Neural cell (in vitro differentiated cells): ENCODE data around the gene DUS2. TPM values are rescaled to one million over a fixed set of nuclear protein-coding genes. Genes with fewer than 3 reads are reported as not detected.

Experiments
- H2AFZ ChIP-seq: fragments of 200-600, 300-800 bp; sonication (generic), shearing (Covaris generic); 2 replicates; pipeline ENCODE4 v1.6.0; 2014; ENCODE audit warnings: low read depth, mild to moderate bottlenecking, antibody characterized with exemption, low read length, moderate library complexity
- H3F3A ChIP-seq: fragments of 200-600 bp; shearing (Covaris generic); 2 replicates; pipeline ENCODE4 v1.6.1; 2016; ENCODE audit warnings: mild to moderate bottlenecking, moderate library complexity, mixed read lengths, antibody characterized with exemption, low read length; ENCODE audit not compliant: insufficient read depth, poor library complexity, severe bottlenecking
- H3K27ac ChIP-seq: fragments of 200-600, 300-800 bp; sonication (generic), shearing (Covaris generic); 2 replicates; pipeline ENCODE4 v1.5.1; 2014; ENCODE audit warnings: mild to moderate bottlenecking, low read length, moderate library complexity
- H3K27me3 ChIP-seq: fragments of 300-800, 200-600 bp; sonication (generic), shearing (Covaris generic); 2 replicates; pipeline ENCODE4 v1.6.0; 2014; ENCODE audit warnings: mild to moderate bottlenecking, low read depth, low read length, moderate library complexity; ENCODE audit not compliant: insufficient read depth
- H3K36me3 ChIP-seq: fragments of 300-800, 200-600 bp; sonication (generic), shearing (Covaris generic); 2 replicates; pipeline ENCODE4 v1.5.1; 2014; ENCODE audit warnings: mild to moderate bottlenecking, antibody characterized with exemption, low read length, moderate library complexity; ENCODE audit not compliant: insufficient read depth
- H3K4me2 ChIP-seq: fragments of 300-800, 200-600 bp; sonication (generic), shearing (Covaris generic); 2 replicates; pipeline ENCODE4 v1.6.0; 2014; ENCODE audit warnings: mild to moderate bottlenecking, low read length
- H3K4me3 ChIP-seq: fragments of 300-800, 200-600 bp; sonication (generic), shearing (Covaris generic); 2 replicates; pipeline ENCODE4 v1.5.1; 2014; ENCODE audit warnings: mild to moderate bottlenecking, low read length, moderate library complexity
- H3K79me2 ChIP-seq: fragments of 200-600 bp; shearing (Covaris generic); replicated peaks from 2 replicates; pipeline ENCODE4 v1.6.0; 2014; ENCODE audit warnings: mild to moderate bottlenecking, low read length, moderate library complexity; ENCODE audit not compliant: insufficient read depth
- H3K9ac ChIP-seq: fragments of 300-800, 200-600 bp; sonication (generic), shearing (Covaris generic); 2 replicates; pipeline ENCODE4 v1.6.1; 2016; ENCODE audit warnings: mild to moderate bottlenecking, low read length, mixed read lengths
- H3K9me2 ChIP-seq: fragments of 200-600 bp; shearing (Covaris generic); 2 replicates; pipeline ENCODE4 v1.6.1; 2016; ENCODE audit warnings: mild to moderate bottlenecking, low read length, mixed read lengths; ENCODE audit not compliant: insufficient read depth
- H3K9me3 ChIP-seq: fragments of 200-600, 300-800 bp; sonication (generic), shearing (Covaris generic); 2 replicates; pipeline ENCODE4 v1.6.1; 2016; ENCODE audit warnings: mild to moderate bottlenecking, mixed run types, low read length, moderate library complexity, mixed read lengths
- H4K20me1 ChIP-seq: fragments of 200-600 bp; shearing (Covaris generic); 2 replicates; pipeline ENCODE4 v1.6.1; 2016; ENCODE audit warnings: mild to moderate bottlenecking, mixed run types; ENCODE audit not compliant: insufficient read depth
- CTCF ChIP-seq: fragments of 450-650 bp; IDR thresholded peaks from 2 replicates; pipeline ENCODE4 v1.5.1; 2014; ENCODE audit warnings: antibody characterized with exemption, mild to moderate bottlenecking, moderate library complexity; ENCODE audit not compliant: poor library complexity, severe bottlenecking
- EP300 ChIP-seq: fragments of 450-650 bp; conservative IDR thresholded peaks from 2 replicates; pipeline ENCODE4 v1.6.1; 2014; ENCODE audit warnings: antibody characterized with exemption, mild to moderate bottlenecking, moderate library complexity; ENCODE audit not compliant: poor library complexity, severe bottlenecking
- EZH2 ChIP-seq: fragments of 200-600, 300-800 bp; shearing (Covaris generic), sonication (generic); IDR thresholded peaks from 2 replicates; pipeline ENCODE4 v1.6.1; 2014; ENCODE audit warnings: antibody characterized with exemption, low read length, borderline replicate concordance, mild to moderate bottlenecking; ENCODE audit not compliant: insufficient read depth, poor library complexity, severe bottlenecking
- MXI1 ChIP-seq: fragments of 450-650 bp; conservative IDR thresholded peaks from 2 replicates; pipeline ENCODE4 v1.6.1; 2014; ENCODE audit warnings: antibody characterized with exemption, mild to moderate bottlenecking; ENCODE audit not compliant: poor library complexity, severe bottlenecking
- POLR2AphosphoS5 ChIP-seq: IDR thresholded peaks from 2 replicates; pipeline ENCODE4 v1.6.1; 2012
- RAD21 ChIP-seq: fragments of 450-650 bp; conservative IDR thresholded peaks from 2 replicates; pipeline ENCODE4 v1.6.1; 2014; ENCODE audit warnings: antibody characterized with exemption, mild to moderate bottlenecking, moderate library complexity
- REST ChIP-seq: IDR thresholded peaks from 2 replicates; pipeline ENCODE4 v1.6.1; 2012; ENCODE audit warnings: borderline replicate concordance
- SMC3 ChIP-seq: fragments of 450-650 bp; conservative IDR thresholded peaks from 2 replicates; pipeline ENCODE4 v1.6.1; 2014; ENCODE audit warnings: antibody characterized with exemption, mild to moderate bottlenecking, moderate library complexity; ENCODE audit not compliant: poor library complexity
- TAF1 ChIP-seq: IDR thresholded peaks from 2 replicates; pipeline ENCODE4 v1.6.1; 2012; ENCODE audit warnings: low read depth
- polyA plus RNA-seq: library from polyadenylated mRNA; depleted of rRNA; stranded (reverse); fragments of >200 nt; gene quantifications from 2 replicates; pipeline ENCODE4 v1.2.3, GENCODE V29; 2014

The DUS2 gene
- polyA plus RNA-seq, 1 donor from 2014 or later: 22.4 TPM

GRCh38 chr16:67999985-68000384, 23.1 kb upstream of the DUS2 start:
- H2AFZ ChIP-seq: no peak overlapping the region
- H3K27ac ChIP-seq: no peak overlapping the region

GRCh38 chr16:68000450-68000849, 22.6 kb upstream of the DUS2 start:
- Histone ChIP-seq H3K36me3 (no peaks in the 10 kb centered on the region), H3K4me2 (no peak overlapping the region), H3K27ac (no peak overlapping the region)
- TF ChIP-seq EZH2 (no peak), MXI1 (no peak), SMC3 (no peak), TAF1 (no peak), CTCF (no peak), RAD21 (no peak), POLR2AphosphoS5 (no peak)

More at GRCh38 chr16:67999985-68000384, 23.1 kb upstream of the DUS2 start:
- no peak overlapping the region for H3K4me2 ChIP-seq
- H3F3A ChIP-seq: no peaks in the 10 kb centered on the region
- no peak overlapping the region for H3K4me3 ChIP-seq
- H3K9me3 ChIP-seq: no peaks in the 10 kb centered on the region
- TF ChIP-seq REST (no peak), POLR2AphosphoS5 (no peak), SMC3 (no peak), EZH2 (no peak), EP300 (no peak), MXI1 (no peak), TAF1 (no peak), RAD21 (no peak), CTCF (no peak)
- H3K36me3 ChIP-seq: no peaks in the 10 kb centered on the region
- no peaks in the 10 kb centered on the region for H3K9me2 ChIP-seq
- no peak overlapping the region for H3K9ac ChIP-seq
- no peaks in the 10 kb centered on the region for H3K27me3 ChIP-seq
- H3K79me2 ChIP-seq: no peaks in the 10 kb centered on the region
- no peaks in the 10 kb centered on the region for H4K20me1 ChIP-seq

More at GRCh38 chr16:68000450-68000849, 22.6 kb upstream of the DUS2 start:
- no peaks in the 10 kb centered on the region for H3K9me2 ChIP-seq
- H4K20me1 ChIP-seq: no peaks in the 10 kb centered on the region
- H3K4me3 ChIP-seq: no peak overlapping the region
- H3K9ac ChIP-seq: no peak overlapping the region
- H3K79me2 ChIP-seq: no peaks in the 10 kb centered on the region
- no peaks in the 10 kb centered on the region for H3F3A ChIP-seq
- H3K9me3 ChIP-seq: no peaks in the 10 kb centered on the region
- H2AFZ ChIP-seq: no peak overlapping the region
- no peaks in the 10 kb centered on the region for H3K27me3 ChIP-seq
